GM10248 (cell line): ENCODE measurements around the gene MYO7A.

Experiments
- CTCF ChIA-PET: fragments of 300-600 bp; sonication (Branson Sonifier 250); formaldehyde crosslinking; extraction: SDS; loops from one replicate; lab custom pipeline; 2021; ENCODE audit warnings: antibody characterized with exemption; lab: Yijun Ruan, JAX
- POLR2A ChIA-PET: fragments of 350-650 bp; sonication (Branson Sonifier 250); formaldehyde crosslinking; extraction: SDS; loops from one replicate; lab custom pipeline; 2020; ENCODE audit warnings: antibody characterized with exemption; lab: Yijun Ruan, JAX
- DNase-seq: peaks from one replicate; pipeline ENCODE4 v3.0.0; 2012; ENCODE audit errors: extremely low spot score
- CTCF ChIP-seq: IDR thresholded peaks from 2 replicates; pipeline ENCODE4 v1.5.1; 2012; ENCODE audit warnings: mild to moderate bottlenecking, low read depth; ENCODE audit errors: extremely low read depth, missing control alignments, control extremely low read depth

The MYO7A gene

DNA sequence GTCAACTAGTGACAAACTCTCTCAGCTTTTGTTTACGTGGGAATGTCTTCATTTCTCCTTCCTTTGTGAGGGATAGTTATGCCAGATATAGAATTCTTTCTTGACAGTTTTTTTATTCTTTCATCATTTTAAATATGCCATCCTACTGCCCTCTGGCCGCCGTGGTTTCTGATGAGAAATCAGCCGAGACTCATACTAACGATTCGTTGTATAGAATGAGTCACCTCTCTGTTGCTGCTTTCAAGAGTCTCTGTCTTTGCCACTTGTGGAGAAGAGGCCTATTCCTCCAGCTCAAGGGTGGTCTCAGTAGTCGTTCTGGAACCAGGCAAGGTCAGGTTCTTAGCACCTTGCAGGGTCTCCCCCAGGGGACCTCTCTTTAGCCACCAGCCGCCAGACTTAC, 8.0 kb downstream of the MYO7A start:
- DNase-seq: no peak
- CTCF ChIA-PET: interaction anchor here (1.4 to 2.6 kb wide), 2 partner anchors 9 to 13 kb away, joined by 3 to 13 read pairs; partner anchors contain the start of gene MYO7A
- POLR2A ChIA-PET: no interaction called here
- no peak for TF ChIP-seq CTCF

DNA sequence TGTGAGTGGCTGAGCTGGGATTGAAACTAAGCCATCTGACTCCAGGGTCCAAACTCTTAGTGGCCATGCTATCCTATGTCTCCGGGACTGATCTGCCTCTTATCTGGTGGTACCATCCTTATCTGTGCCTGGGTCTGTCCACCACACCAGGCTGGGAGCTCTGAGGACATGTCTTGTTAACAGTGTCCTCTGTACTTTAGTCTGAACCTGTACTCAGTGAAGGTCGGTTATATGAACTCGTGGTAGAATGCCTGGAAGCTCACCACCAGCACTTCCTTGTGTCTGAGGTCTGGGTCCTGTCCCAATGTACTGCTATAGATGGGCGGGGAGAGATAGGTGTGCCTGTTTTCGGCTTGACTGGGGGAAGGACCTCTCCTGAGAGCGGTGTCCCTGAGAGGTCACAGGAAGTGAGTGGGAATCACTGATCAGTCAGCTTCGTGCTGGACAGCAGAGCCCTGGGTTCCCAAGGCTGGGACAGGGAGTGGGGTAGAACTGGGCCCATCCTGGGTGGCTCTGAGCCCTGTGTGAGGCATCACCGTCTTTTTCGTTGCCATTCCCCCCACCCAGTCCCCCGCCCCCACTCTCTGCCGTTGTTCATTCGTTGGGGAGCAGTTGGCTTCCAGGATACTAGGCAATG, 8.9 kb downstream of the MYO7A start:
- no peak for TF ChIP-seq CTCF
- ChIA-PET POLR2A (no interaction called here), CTCF (interaction anchor here (1.4 to 2.6 kb wide), 2 partner anchors 9 to 14 kb away, joined by 3 to 13 read pairs; partner anchors contain the start of gene MYO7A)
- no peak for DNase-seq

DNA sequence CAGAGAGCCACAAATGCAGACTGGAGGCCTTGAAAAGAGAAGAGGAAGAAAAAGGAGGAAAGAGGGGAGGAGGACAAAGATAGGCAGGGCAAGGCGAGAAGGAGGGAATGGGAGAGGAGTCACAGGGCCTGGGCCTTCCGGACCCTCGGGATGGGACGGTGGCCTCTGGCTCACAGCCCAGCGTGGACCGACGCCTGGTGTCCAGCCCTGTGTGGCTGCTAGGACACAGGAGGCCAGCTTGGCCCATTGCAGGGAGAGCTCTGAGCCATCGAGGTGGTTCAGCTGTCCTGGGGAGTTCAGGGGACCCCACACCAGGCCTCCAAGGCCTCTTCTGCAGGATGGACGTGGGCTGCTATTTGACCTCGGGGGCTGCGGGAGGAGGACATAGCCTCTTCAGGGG, 9.4 kb downstream of the MYO7A start:
- ChIA-PET POLR2A (no interaction called here), CTCF (interaction anchor here (1.4 to 2.6 kb wide), 2 partner anchors 10 to 14 kb away, joined by 3 to 13 read pairs; partner anchors contain the start of gene MYO7A)
- DNase-seq: no peak
- no peak for TF ChIP-seq CTCF

DNA sequence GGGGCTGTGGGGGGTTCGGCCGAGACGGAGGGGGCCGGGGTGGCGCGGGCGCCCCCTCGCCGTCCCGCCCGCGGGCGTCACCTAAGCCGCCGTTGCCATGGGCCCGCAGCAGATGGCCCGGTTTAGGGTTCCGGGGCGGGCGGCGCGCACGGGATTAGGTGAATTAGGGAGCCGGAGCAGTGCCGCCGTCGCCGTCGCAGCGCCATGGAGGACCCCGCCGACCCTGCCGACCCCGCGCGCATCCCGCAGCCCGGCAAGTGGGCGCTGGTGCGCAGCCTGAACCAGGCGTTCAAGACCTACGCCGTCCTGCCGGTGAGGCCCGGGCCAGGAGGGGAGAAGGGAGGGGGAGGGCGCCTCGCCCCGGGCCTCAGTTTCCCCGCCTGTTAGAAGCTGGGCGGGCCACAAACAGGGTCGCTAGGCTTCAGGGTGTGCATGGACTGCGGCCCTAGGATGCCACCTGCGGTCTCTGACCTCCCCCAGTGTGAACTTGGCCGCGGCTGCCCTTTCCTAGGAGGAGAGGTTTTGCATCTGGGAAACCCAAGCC, 10.1 kb downstream of the MYO7A start:
- CTCF ChIA-PET: interaction anchor here (2.6 kb wide), 1 partner anchor 11 kb away, joined by 13 read pairs; the partner anchor contains the start of gene MYO7A
- no peak for TF ChIP-seq CTCF
- DNase-seq: no peak
- POLR2A ChIA-PET: no interaction called here

GRCh38 chr11:77139201-77139600, 11.2 kb downstream of the MYO7A start:
- DNase-seq: no peak
- TF ChIP-seq CTCF: no peak
- ChIA-PET CTCF (interaction anchor here (1.1 to 1.7 kb wide), 2 partner anchors 12 to 49 kb away, joined by 4 to 11 read pairs; no protein-coding TSS in a partner anchor), POLR2A (no interaction called here)

DNA sequence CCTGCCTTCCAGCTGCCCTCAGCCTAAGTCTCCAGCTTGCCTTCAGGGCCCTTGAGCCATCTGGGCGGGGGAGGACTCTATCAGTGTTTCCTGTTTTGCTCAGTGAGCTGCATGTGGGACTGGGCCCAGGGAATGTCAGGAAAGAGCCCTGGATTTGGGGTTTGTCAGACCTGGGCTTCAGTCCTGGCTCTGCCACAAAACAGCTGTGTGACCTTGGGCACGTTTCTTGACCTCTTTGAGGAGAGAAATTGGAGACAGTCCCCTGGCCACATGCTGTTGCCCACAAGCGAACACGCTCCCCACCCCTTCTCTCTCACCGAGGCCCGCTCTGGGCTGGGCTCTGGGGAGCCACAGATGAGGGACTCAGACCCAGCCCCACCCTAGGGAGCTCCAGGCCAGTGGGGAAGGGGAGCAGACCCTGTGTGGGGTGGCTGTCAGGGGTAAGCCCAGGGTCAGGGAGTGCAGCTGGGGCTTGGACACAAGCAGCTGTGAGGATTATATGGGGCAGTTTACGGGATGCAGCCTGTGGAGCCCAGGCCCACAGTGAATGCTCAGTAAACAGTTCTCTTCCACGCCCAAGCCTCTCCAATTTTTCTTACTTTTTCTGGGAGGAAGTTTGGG, 12.3 kb downstream of the MYO7A start:
- no peak for DNase-seq
- ChIA-PET CTCF (interaction anchor here (0.6 to 1.7 kb wide), 3 partner anchors 13 to 332 kb away, joined by 3 to 11 read pairs (median 4); no protein-coding TSS in a partner anchor), POLR2A (no interaction called here)
- no peak for TF ChIP-seq CTCF
